GM12891 (cell line): ENCODE measurements around the gene RHBDL1.

ENCODE experiments used
- PAX5 ChIP-seq: IDR thresholded peaks from 2 replicates; pipeline ENCODE4 v1.6.1; 2011; ENCODE audit warnings: low read length, moderate library complexity, mild to moderate bottlenecking; ENCODE audit not compliant: insufficient read depth, severe bottlenecking
- POLR2A ChIP-seq: IDR thresholded peaks from 2 replicates; pipeline ENCODE4 v1.6.1; 2011; ENCODE audit warnings: low read depth, low read length, control low read depth
- POLR2AphosphoS5 ChIP-seq: IDR thresholded peaks from 2 replicates; pipeline ENCODE4 v1.6.1; 2011; ENCODE audit warnings: low read depth, low read length, control low read depth
- POU2F2 ChIP-seq: IDR thresholded peaks from 2 replicates; pipeline ENCODE4 v1.6.1; 2011; ENCODE audit warnings: low read depth, mild to moderate bottlenecking, control low read depth, low read length, moderate library complexity
- SPI1 ChIP-seq: IDR thresholded peaks from 2 replicates; pipeline ENCODE4 v1.6.1; 2011; ENCODE audit warnings: low read depth, low read length, control low read depth
- TAF1 ChIP-seq: IDR thresholded peaks from 2 replicates; pipeline ENCODE4 v1.6.1; 2011; ENCODE audit warnings: low read depth, low read length, control low read depth

GRCh38 chr16:634996-635395 lies 40.5 kb upstream of the RHBDL1 start:
- TF ChIP-seq POLR2A (no peak), POU2F2 (no peak), POLR2AphosphoS5 (no peak), TAF1 (no peak), SPI1 (no peak), PAX5 (no peak)
